HL-60 (cell line): Measurements from ENCODE around the gene CSHL1.

Experiments
- TF ChIP-seq, protein P1 (sequence below): IDR thresholded peaks from one replicate; pipeline ENCODE4 v1.5.1; 2011; ENCODE audit warnings: low read length, control low read depth, inconsistent platforms; ENCODE audit not compliant: insufficient read depth
- TF ChIP-seq, protein P2 (sequence below): IDR thresholded peaks from 2 replicates; pipeline ENCODE4 v1.6.1; 2012; ENCODE audit warnings: low read depth; ENCODE audit not compliant: insufficient replicate concordance

GRCh38 chr17:63916566-63917185, 5.6 kb upstream of the CSHL1 start:
- TF ChIP-seq, protein P1, sequence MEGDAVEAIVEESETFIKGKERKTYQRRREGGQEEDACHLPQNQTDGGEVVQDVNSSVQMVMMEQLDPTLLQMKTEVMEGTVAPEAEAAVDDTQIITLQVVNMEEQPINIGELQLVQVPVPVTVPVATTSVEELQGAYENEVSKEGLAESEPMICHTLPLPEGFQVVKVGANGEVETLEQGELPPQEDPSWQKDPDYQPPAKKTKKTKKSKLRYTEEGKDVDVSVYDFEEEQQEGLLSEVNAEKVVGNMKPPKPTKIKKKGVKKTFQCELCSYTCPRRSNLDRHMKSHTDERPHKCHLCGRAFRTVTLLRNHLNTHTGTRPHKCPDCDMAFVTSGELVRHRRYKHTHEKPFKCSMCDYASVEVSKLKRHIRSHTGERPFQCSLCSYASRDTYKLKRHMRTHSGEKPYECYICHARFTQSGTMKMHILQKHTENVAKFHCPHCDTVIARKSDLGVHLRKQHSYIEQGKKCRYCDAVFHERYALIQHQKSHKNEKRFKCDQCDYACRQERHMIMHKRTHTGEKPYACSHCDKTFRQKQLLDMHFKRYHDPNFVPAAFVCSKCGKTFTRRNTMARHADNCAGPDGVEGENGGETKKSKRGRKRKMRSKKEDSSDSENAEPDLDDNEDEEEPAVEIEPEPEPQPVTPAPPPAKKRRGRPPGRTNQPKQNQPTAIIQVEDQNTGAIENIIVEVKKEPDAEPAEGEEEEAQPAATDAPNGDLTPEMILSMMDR: no peak
- TF ChIP-seq, protein P2, sequence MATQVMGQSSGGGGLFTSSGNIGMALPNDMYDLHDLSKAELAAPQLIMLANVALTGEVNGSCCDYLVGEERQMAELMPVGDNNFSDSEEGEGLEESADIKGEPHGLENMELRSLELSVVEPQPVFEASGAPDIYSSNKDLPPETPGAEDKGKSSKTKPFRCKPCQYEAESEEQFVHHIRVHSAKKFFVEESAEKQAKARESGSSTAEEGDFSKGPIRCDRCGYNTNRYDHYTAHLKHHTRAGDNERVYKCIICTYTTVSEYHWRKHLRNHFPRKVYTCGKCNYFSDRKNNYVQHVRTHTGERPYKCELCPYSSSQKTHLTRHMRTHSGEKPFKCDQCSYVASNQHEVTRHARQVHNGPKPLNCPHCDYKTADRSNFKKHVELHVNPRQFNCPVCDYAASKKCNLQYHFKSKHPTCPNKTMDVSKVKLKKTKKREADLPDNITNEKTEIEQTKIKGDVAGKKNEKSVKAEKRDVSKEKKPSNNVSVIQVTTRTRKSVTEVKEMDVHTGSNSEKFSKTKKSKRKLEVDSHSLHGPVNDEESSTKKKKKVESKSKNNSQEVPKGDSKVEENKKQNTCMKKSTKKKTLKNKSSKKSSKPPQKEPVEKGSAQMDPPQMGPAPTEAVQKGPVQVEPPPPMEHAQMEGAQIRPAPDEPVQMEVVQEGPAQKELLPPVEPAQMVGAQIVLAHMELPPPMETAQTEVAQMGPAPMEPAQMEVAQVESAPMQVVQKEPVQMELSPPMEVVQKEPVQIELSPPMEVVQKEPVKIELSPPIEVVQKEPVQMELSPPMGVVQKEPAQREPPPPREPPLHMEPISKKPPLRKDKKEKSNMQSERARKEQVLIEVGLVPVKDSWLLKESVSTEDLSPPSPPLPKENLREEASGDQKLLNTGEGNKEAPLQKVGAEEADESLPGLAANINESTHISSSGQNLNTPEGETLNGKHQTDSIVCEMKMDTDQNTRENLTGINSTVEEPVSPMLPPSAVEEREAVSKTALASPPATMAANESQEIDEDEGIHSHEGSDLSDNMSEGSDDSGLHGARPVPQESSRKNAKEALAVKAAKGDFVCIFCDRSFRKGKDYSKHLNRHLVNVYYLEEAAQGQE: no peak
